ENCODE results near the gene TP53I11.

GRCh38 chr11:44938066-44938691, 12.5 kb downstream of the TP53I11 start:
- TF ChIP-seq, protein P1, sequence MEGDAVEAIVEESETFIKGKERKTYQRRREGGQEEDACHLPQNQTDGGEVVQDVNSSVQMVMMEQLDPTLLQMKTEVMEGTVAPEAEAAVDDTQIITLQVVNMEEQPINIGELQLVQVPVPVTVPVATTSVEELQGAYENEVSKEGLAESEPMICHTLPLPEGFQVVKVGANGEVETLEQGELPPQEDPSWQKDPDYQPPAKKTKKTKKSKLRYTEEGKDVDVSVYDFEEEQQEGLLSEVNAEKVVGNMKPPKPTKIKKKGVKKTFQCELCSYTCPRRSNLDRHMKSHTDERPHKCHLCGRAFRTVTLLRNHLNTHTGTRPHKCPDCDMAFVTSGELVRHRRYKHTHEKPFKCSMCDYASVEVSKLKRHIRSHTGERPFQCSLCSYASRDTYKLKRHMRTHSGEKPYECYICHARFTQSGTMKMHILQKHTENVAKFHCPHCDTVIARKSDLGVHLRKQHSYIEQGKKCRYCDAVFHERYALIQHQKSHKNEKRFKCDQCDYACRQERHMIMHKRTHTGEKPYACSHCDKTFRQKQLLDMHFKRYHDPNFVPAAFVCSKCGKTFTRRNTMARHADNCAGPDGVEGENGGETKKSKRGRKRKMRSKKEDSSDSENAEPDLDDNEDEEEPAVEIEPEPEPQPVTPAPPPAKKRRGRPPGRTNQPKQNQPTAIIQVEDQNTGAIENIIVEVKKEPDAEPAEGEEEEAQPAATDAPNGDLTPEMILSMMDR (IDR thresholded peaks at IDR 0.05), result no peak
- no peak for TF ChIP-seq POLR2A (IDR thresholded peaks at IDR 0.05)

Measured in lower leg skin (tissue), 3 donors.